SKM-1 treated with dmso at 0.1 percent for 144 hours (cell line): ENCODE measurements around the gene OR4C45.
"Not testable (repeated sequence)": the region's sequence is repeated elsewhere in the genome, so short reads cannot be mapped to it uniquely, and the experiment has no call there.

ENCODE experiments used
- DNase-seq: peaks from one replicate; lab custom pipeline; 2025; ENCODE audit not compliant: unreplicated experiment; lab: John Stamatoyannopoulos, UW

The OR4C45 gene

DNA sequence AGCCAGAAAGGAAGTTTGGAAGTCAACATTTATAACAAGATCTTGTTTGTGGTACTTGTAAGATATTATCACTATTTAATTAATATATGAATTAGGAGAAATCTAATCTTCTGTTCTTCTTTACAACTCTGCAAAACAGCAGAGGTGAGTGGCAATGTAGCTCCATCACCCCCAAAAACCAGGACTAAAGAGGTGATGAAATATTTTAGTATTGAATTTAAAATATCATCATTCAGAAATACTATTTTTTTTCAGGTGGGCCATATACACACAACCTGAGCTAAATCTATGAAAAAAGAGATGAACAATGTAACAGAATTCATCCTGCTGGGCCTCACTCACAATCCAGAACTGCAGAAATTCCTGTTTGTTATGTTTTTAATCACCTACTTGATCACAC lies at the start of gene OR4C45:
OR4C45 (plus strand) TSS at position 301 of the 400 bp plus-strand sequence.
- no peak for DNase-seq

GRCh38 chr11:49995565-49995964 lies 37.1 kb upstream of the OR4C45 start:
- DNase-seq = peak; percentile 63

DNA sequence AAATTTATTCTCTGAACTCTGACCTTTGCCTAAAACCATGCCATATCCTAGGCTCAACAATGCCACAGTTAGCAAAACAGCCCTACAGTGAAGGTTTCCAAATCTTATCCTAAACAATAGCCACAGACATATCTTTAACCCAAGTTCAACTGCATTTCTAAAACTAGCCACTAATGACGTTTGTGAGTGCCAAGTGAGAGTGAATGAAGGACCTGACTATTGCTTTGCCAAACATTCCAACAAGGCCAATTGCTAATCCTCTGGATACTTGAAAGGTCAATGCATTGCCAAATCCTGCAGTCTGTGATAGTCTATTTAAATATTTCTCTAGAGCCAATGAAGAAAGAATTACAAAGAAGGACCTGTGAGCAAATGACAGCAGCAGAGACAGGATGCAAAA lies 2.5 kb upstream of the OR4C45 start:
- DNase-seq = no peak

DNA sequence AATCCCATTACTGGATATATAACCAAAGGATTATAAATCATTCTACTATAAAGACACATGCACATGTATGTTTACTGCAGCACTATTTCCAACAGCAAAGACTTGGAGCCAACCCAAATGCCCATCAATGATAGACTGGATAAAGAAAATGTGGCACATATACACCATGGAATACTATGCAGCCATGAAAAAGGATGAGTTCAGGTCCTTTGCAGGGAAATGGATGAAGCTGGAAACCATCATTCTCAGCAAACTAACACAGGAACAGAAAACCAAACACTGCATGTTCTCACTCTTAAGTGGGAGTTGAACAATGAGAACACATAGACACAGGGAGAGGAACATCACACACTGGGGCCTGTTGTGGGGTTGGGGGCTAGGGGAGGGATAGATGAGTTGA lies 3.6 kb downstream of the OR4C45 start:
- DNase-seq = not testable (repeated sequence)

DNA sequence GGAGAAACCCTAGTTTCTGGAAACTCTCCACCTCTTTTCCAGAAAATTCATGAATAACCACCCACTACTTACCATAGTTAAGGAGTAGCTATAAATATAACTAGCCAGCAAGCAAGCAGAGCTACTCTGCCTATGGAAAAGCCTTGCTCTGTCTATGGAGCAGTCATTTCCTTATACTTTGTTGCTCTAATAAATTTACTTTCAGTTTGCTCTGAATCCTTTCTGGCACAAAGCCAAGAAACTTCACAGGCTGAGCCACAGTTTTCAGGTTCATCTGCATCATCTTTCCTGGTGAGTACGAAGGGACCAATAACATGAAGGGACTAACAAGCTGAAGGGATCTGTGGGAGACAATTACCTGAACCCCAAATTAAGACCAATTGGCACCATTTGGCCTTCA lies 4.6 kb downstream of the OR4C45 start:
- no peak for DNase-seq

GRCh38 chr11:50044647-50045046 lies 12.0 kb downstream of the OR4C45 start:
- DNase-seq = no peak

DNA sequence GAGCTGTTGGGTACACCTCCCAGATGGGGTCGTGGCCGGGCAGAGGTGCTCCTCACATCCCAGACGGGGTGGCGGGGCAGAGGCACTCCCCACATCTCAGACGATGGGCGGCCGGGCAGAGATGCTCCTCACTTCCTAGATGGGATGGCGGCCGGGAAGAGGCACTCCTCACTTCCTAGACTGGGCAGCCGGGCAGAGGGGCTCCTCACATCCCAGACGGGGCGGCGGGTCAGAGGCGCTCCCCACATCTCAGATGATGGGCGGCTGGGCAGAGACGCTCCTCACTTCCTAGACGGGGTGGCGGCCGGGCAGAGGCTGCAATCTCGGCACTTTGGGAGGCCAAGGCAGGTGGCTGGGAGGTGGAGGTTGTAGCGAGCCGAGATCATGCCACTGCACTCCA lies 30.4 kb downstream of the OR4C45 start:
- not testable (repeated sequence) for DNase-seq

GRCh38 chr11:50070389-50070788 lies 37.7 kb downstream of the OR4C45 start:
- DNase-seq = no peak

- no peak for DNase-seq
These were observed 39.0 kb downstream of the OR4C45 start for GRCh38 chr11:50071584-50072225.

DNA sequence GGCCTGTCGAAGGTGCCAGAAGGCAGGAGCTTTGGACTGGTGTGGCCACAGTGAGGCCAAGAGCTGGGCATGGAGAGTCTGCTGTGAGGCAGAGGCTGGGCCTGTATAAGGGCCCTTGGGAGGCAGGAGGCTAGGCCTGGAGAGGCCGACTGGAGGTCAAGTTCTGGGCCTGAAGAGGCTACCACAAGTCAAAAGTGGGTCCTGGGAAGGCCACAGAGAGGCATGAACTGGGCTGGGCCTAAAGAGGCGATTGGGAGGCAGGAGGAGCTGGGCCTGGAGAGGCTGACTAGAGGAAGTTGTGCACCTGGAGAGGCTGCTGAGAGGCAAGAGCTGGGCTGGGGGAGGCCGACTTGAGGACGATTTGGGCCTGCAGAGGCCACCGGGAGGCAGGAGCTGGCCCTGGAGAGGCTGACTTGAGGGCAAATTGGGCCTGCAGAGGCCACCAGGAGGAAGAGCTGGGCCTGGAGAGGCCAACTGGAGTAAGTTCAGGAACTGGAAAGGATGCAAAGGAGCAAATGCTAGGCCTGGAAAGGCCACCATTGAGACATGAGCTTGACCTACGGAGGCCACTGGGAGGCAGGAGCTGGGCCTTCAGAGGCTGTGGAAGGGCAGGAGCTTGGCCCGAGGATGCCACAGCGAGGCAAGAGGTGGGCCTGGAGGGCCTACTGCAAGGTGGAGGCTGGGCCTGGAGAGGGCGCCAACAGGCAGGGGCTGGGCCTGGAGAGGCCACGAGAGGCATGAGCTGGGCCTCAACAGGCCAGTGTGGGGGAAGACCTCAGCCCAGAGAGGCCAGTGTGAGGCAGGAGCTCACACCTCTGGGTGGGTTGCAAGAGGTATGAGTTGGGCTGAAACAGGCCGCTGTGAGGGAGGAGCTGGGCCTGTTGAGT lies 39.8 kb downstream of the OR4C45 start:
- no peak for DNase-seq

DNA sequence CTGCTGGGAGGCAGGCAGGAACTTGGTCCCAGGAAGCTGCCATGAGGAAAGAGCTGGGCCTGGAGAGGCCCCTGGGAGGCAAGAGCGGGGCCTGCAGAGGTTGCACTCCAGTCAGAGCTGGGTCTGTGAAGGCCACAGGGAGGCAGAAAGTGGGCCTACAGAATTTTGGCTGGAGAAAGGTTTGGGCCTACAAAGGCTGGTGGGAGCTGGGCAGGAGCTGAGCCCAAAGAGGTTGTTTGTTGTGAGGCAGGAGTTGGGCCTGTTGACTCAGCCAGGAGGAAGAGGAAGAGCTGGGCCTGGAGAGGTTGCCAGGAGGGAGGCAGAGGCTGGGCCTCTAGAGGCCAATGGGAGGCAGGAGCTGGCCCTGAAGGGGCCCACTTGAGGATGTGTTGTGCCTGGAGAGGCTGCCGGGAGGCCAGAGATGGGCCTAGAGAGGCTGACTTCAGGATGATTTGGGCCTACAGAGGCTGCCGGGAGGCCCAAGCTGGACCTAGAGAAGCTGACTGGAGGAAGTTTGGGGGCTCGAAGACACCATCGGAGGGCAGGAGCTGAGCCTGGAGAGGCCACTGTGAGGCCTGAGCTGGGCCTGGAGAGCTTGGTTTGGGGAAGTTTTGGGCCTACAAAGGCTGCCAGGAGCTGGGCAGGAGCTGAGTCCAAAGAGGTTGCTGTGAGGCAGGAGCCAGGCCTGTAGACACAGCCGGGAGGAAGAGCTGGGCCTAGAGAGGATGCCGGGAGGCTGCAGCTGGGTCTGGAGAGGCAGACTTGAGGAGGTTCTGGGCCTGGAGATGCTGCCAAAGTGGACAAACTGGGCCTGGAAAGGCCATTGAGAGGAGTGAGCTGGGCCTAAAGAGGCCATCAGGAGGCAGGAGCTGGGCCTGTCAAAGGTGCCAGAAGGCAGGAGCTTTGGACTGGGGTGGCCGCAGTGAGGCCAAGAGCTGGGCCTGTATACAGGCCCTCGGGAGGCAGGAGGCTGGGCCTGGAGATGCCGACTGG lies 40.7 kb downstream of the OR4C45 start:
- no peak for DNase-seq

GRCh38 chr11:50074161-50074560 lies 41.5 kb downstream of the OR4C45 start:
- no peak for DNase-seq

DNA sequence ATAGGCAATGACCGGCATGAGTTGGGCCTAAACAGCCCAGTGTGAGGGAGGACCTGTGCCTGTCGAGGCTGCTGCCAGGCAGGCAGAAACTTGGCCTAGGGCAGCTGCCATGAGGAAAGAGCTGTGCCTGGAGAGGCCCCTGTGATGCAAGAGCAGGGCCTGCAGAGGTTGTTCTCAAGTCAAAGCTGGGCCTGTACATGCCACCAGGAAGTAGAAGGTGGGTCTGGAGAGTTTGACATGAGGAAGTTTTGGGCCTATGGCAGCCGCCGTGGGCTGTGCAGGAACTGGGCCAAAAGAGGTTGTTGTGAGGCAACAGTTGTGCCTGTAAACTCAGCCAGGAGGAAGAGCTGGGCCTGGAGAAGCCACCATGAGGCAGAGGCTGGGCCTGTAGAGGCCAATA lies 43.2 kb downstream of the OR4C45 start:
- peak; percentile 87 for DNase-seq

- DNase-seq = no peak
These were observed 44.9 kb downstream of the OR4C45 start for GRCh38 chr11:50077526-50077925.

- DNase-seq = no peak
These were observed 45.3 kb downstream of the OR4C45 start for GRCh38 chr11:50078001-50078400.

- DNase-seq = not testable (repeated sequence)
These were observed 46.3 kb downstream of the OR4C45 start for GRCh38 chr11:50078946-50079345.

DNA sequence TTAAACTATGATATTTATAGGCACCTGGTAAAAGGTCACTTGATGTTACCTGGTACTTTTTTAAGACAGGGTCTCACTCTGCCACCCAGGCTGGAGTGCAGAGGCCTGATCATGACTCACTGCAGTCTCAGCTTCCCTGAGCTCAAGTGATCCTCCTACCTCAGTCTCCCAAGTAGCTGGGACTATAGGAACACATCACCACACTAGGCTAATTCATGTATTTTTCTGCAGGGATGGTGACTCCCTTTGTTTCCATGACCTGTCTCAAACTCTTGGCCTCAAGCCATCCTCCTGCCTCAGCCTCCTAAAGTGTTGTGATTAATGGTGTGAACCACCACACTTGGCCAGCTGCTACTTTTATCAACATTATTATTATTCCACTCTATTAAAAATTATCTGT lies 47.6 kb downstream of the OR4C45 start:
- no peak for DNase-seq
